Neural progenitor cell (in vitro differentiated cells): Measurements from ENCODE around the gene DNAJB2. TPM values are rescaled to one million over a fixed set of nuclear protein-coding genes. Genes with fewer than 3 reads are reported as not detected.

Experiments
- DNase-seq: peaks from one replicate; pipeline ENCODE4 v3.0.0-alpha.2; 2016; ENCODE audit warnings: low spot score
- H2AFZ ChIP-seq: fragments of 200-600 bp; sonication (generic); replicated peaks from 2 replicates; pipeline ENCODE4 v1.6.1; 2016; ENCODE audit warnings: antibody characterized with exemption
- H3F3A ChIP-seq: fragments of 200-600 bp; sonication (generic); 2 replicates; pipeline ENCODE4 v1.6.1; 2016; ENCODE audit warnings: antibody characterized with exemption, low read depth
- H3K27ac ChIP-seq: fragments of 200-600 bp; sonication (generic); 2 replicates; pipeline ENCODE4 v1.5.1; 2016; ENCODE audit warnings: mild to moderate bottlenecking
- H3K27me3 ChIP-seq: fragments of 200-600 bp; sonication (generic); 2 replicates; pipeline ENCODE4 v1.6.1; 2016; ENCODE audit warnings: mild to moderate bottlenecking, moderate library complexity
- H3K36me3 ChIP-seq: fragments of 200-600 bp; sonication (generic); 2 replicates; pipeline ENCODE4 v1.5.1; 2016
- H3K4me1 ChIP-seq: fragments of 200-600 bp; sonication (generic); 2 replicates; pipeline ENCODE4 v1.6.1; 2016; ENCODE audit warnings: mixed run types
- H3K4me2 ChIP-seq: fragments of 200-600 bp; sonication (generic); 2 replicates; pipeline ENCODE4 v1.6.1; 2016
- H3K4me3 ChIP-seq: fragments of 200-600 bp; sonication (generic); 2 replicates; pipeline ENCODE4 v1.5.1; 2016
- H3K79me2 ChIP-seq: fragments of 200-600 bp; sonication (generic); 2 replicates; pipeline ENCODE4 v1.6.1; 2016; ENCODE audit warnings: low read depth
- H3K9ac ChIP-seq: fragments of 200-600 bp; sonication (generic); 2 replicates; pipeline ENCODE4 v1.6.1; 2016
- H3K9me3 ChIP-seq: fragments of 200-600 bp; sonication (generic); 2 replicates; pipeline ENCODE4 v1.5.1; 2016; ENCODE audit warnings: low read depth
- H4K20me1 ChIP-seq: fragments of 200-600 bp; sonication (generic); 2 replicates; pipeline ENCODE4 v1.6.1; 2016; ENCODE audit warnings: low read depth
- H3K27ac Mint-ChIP-seq: 3 replicates; pipeline ENCODE4 v1.8.0; 2021; ENCODE audit warnings: mixed read lengths
- H3K27me3 Mint-ChIP-seq: 2 replicates; pipeline ENCODE4 v1.8.0; 2022; ENCODE audit warnings: low read depth, mild to moderate bottlenecking, inconsistent platforms, moderate library complexity, mixed read lengths; ENCODE audit not compliant: insufficient read depth
- H3K36me3 Mint-ChIP-seq: 3 replicates; pipeline ENCODE4 v1.8.0; 2021; ENCODE audit warnings: mixed read lengths
- H3K4me1 Mint-ChIP-seq: 3 replicates; pipeline ENCODE4 v1.8.0; 2021; ENCODE audit warnings: mixed read lengths
- H3K4me3 Mint-ChIP-seq: 3 replicates; pipeline ENCODE4 v1.8.0; 2021; ENCODE audit warnings: mild to moderate bottlenecking, moderate library complexity, mixed read lengths
- H3K9me3 Mint-ChIP-seq: 3 replicates; pipeline ENCODE4 v1.8.0; 2020; ENCODE audit warnings: mixed read lengths
- EZH2 ChIP-seq: fragments of 200-600 bp; sonication (generic); IDR thresholded peaks from 2 replicates; pipeline ENCODE4 v1.6.1; 2017; ENCODE audit warnings: antibody characterized with exemption, mild to moderate bottlenecking, moderate library complexity
- EZH2phosphoT487 ChIP-seq: fragments of 200-600 bp; sonication (generic); IDR thresholded peaks from 2 replicates; pipeline ENCODE4 v1.6.1; 2017; ENCODE audit warnings: antibody characterized with exemption
- total RNA-seq: library from RNA; depleted of rRNA; stranded (reverse); fragments of >200 nt; gene quantifications from 2 replicates; pipeline ENCODE4 v1.2.3, GENCODE V29; 2015; ENCODE audit warnings: low replicate concordance
- TF ChIP-seq, protein P1 (sequence below): fragments of 200-600 bp; sonication (generic); IDR thresholded peaks from 2 replicates; pipeline ENCODE4 v1.5.1; 2017; ENCODE audit warnings: antibody characterized with exemption, mild to moderate bottlenecking

DNAJB2 gene
- total RNA-seq, 1 donor from 2014 or later: 35.0 TPM

GRCh38 chr2:219261024-219261855 lies 17.9 kb upstream of the DNAJB2 start:
- Mint-ChIP-seq H3K4me3 (no peak overlapping the region), H3K27me3 (peaks cover 34% of the 10 kb centered on the region), H3K4me1 (no peaks in the 10 kb centered on the region), H3K27ac (no peak overlapping the region), H3K9me3 (no peaks in the 10 kb centered on the region), H3K36me3 (no peaks in the 10 kb centered on the region)
- H3K9me3 ChIP-seq: no peaks in the 10 kb centered on the region
- no peak overlapping the region for H2AFZ ChIP-seq
- no peak overlapping the region for H3K9ac ChIP-seq
- no peak overlapping the region for H3K4me3 ChIP-seq
- no peaks in the 10 kb centered on the region for H3F3A ChIP-seq
- TF ChIP-seq EZH2phosphoT487 (no peak), EZH2 (no peak)
- TF ChIP-seq, protein P1, sequence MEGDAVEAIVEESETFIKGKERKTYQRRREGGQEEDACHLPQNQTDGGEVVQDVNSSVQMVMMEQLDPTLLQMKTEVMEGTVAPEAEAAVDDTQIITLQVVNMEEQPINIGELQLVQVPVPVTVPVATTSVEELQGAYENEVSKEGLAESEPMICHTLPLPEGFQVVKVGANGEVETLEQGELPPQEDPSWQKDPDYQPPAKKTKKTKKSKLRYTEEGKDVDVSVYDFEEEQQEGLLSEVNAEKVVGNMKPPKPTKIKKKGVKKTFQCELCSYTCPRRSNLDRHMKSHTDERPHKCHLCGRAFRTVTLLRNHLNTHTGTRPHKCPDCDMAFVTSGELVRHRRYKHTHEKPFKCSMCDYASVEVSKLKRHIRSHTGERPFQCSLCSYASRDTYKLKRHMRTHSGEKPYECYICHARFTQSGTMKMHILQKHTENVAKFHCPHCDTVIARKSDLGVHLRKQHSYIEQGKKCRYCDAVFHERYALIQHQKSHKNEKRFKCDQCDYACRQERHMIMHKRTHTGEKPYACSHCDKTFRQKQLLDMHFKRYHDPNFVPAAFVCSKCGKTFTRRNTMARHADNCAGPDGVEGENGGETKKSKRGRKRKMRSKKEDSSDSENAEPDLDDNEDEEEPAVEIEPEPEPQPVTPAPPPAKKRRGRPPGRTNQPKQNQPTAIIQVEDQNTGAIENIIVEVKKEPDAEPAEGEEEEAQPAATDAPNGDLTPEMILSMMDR: no peak
- H3K79me2 ChIP-seq: no peaks in the 10 kb centered on the region
- DNase-seq: no peak
- no peak overlapping the region for H3K4me2 ChIP-seq
- peaks cover 4% of the 10 kb centered on the region for H3K4me1 ChIP-seq
- H3K27me3 ChIP-seq: peaks cover 68% of the 10 kb centered on the region
- H4K20me1 ChIP-seq: no peaks in the 10 kb centered on the region
- H3K27ac ChIP-seq: no peak overlapping the region
- H3K36me3 ChIP-seq: no peaks in the 10 kb centered on the region

- no peak for DNase-seq
- no peak for TF ChIP-seq EZH2
- TF ChIP-seq EZH2phosphoT487: no peak
- TF ChIP-seq, protein P1: no peak
- Mint-ChIP-seq H3K4me1 (no peaks in the 10 kb centered on the region), H3K27ac (no peak overlapping the region), H3K9me3 (no peaks in the 10 kb centered on the region), H3K36me3 (no peaks in the 10 kb centered on the region), H3K4me3 (no peak overlapping the region), H3K27me3 (peaks cover 22% of the 10 kb centered on the region)
- H3K27ac ChIP-seq: no peak overlapping the region
- no peak overlapping the region for H3K4me3 ChIP-seq
- no peaks in the 10 kb centered on the region for H3K36me3 ChIP-seq
- H4K20me1 ChIP-seq: no peaks in the 10 kb centered on the region
- no peak overlapping the region for H3K4me2 ChIP-seq
- no peak overlapping the region for H3K9ac ChIP-seq
- H2AFZ ChIP-seq: no peak overlapping the region
- peaks cover 4% of the 10 kb centered on the region for H3K4me1 ChIP-seq
- H3F3A ChIP-seq: no peaks in the 10 kb centered on the region
- no peaks in the 10 kb centered on the region for H3K79me2 ChIP-seq
- H3K9me3 ChIP-seq: no peaks in the 10 kb centered on the region
- H3K27me3 ChIP-seq: peaks cover 18% of the 10 kb centered on the region
Observed at GRCh38 chr2:219266232-219266631, 12.9 kb upstream of the DNAJB2 start.

DNA sequence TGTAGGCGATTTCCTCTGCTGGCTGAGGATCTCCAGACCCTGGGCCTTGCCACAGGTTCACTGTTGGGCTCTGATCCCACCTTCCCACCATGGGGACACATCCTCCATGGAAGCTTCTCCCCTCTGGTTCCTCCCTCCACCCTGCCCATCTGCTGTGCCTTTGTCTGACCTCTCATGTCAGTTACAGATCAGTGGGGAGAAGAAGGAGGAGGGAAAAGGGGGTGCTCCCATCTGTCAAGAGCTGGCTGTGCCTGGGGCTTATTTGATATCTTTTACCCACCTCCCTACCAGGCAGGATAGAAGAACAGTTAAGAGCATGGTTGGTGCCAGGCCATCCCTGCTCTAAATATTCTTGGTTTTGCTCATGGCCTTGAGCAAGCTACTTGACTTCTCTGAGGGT lies 12.3 kb upstream of the DNAJB2 start:
- DNase-seq: no peak
- H3K27me3 ChIP-seq: peaks cover 12% of the 10 kb centered on the region
- no peaks in the 10 kb centered on the region for H3F3A ChIP-seq
- no peak overlapping the region for H3K27ac ChIP-seq
- H2AFZ ChIP-seq: no peak overlapping the region
- Mint-ChIP-seq H3K4me3 (no peak overlapping the region), H3K4me1 (no peaks in the 10 kb centered on the region), H3K36me3 (no peaks in the 10 kb centered on the region), H3K27me3 (peaks cover 20% of the 10 kb centered on the region), H3K27ac (no peak overlapping the region), H3K9me3 (no peaks in the 10 kb centered on the region)
- peaks cover 4% of the 10 kb centered on the region for H3K4me1 ChIP-seq
- TF ChIP-seq EZH2phosphoT487: no peak
- no peak for TF ChIP-seq EZH2
- TF ChIP-seq, protein P1: no peak
- H3K4me3 ChIP-seq: no peak overlapping the region
- no peak overlapping the region for H3K9ac ChIP-seq
- no peaks in the 10 kb centered on the region for H3K36me3 ChIP-seq
- no peaks in the 10 kb centered on the region for H3K79me2 ChIP-seq
- H3K4me2 ChIP-seq: no peak overlapping the region
- no peaks in the 10 kb centered on the region for H3K9me3 ChIP-seq
- no peaks in the 10 kb centered on the region for H4K20me1 ChIP-seq
